Measurements from ENCODE around the gene EHD1. TPM values are rescaled to one million over a fixed set of nuclear protein-coding genes. Genes with fewer than 3 reads are reported as not detected.

EHD1 gene
- total and polyA plus RNA-seq, 9 of the 15 experiments (the other 6 are each of a cell fraction or from before 2014, with no cell fraction given), result 0.46 to 65.0 (median 16.4) TPM

- FAIRE-seq (no peak), DNase-seq (ENCODE audit: extremely low read depth in 1 of 4, low spot score in 3 of 4) (no peak), ATAC-seq (no peak)
- CTCF ChIA-PET (ENCODE audit: low intra/inter-chr PET ratio), result interaction anchor here (0.6 kb wide), 1 partner anchor 176 kb away, joined by 3 read pairs; no protein-coding TSS in a partner anchor
- H3K9ac ChIP-seq (ENCODE audit: insufficient read depth in 1 of 2, low read depth in 2 of 2, low read length in 2 of 2), result peak overlapping the region in 1 of 2 experiments; percentile 52; a peak in 2 of 4 replicates
- no peak overlapping the region for H3K27ac ChIP-seq (ENCODE audit: extremely low read depth, low read depth, low read length)
- no peaks in the 10 kb centered on the region for H3K9me1 ChIP-seq (ENCODE audit: control insufficient read depth, insufficient read depth, low read length)
- WGBS (ENCODE audit: insufficient coverage, low coverage, missing lambda C conversion rate), result 87% methylated on average over 14 of the region's 17 CpGs
- H3K4me1 ChIP-seq (replicated peaks in 1 of 2; ENCODE audit: control insufficient read depth in 2 of 2, insufficient read depth in 2 of 2, low read length in 2 of 2), result peaks cover 0 to 38% of the 10 kb centered on the region in 2 experiments; a peak in 1 of 5 replicates
- in situ Hi-C loops (cut with MboI), result no loop called here
- no peaks in the 10 kb centered on the region for H3K27me3 ChIP-seq (ENCODE audit: control insufficient read depth in 2 of 2, insufficient read depth in 2 of 2, low read length in 2 of 2)
- TF ChIP-seq ZNF274 (IDR thresholded peaks at IDR 0.05; ENCODE audit: borderline replicate concordance, low read depth, low read length), result no peak
- 0 out of 2 replicates have a peak, but pooled peaks have one; percentile 9 for TF ChIP-seq RBFOX2 (IDR thresholded peaks at IDR 0.05; ENCODE audit: low read depth, low read length)
- TF ChIP-seq POLR2G (IDR thresholded peaks at IDR 0.05; ENCODE audit: low read depth, low read length), result peak; percentile 46
- H3K4me3 ChIP-seq, result no peak overlapping the region
- H3K9me3 ChIP-seq (replicated peaks; ENCODE audit: control insufficient read depth, insufficient read depth, low read depth, low read length), result no peaks in the 10 kb centered on the region
- POLR2A ChIA-PET, result interaction anchor here (0.5 to 1.3 kb wide), 3 partner anchors 10 to 42 kb away, joined by 4 to 5 read pairs (median 4); partner anchors contain the start of gene EHD1
- no peaks in the 10 kb centered on the region for H3K79me2 ChIP-seq (ENCODE audit: control insufficient read depth, insufficient read depth, low read length)
- H3K36me3 ChIP-seq (ENCODE audit: control insufficient read depth, insufficient read depth, low read length), result peaks cover 62% of the 10 kb centered on the region; the same call in 2 of the 3 replicates
- no TSS peak for BruUV-seq (replicated peaks)
- intact Hi-C loops (cut with micrococcal nuclease), result no loop called here
- H4K20me1 ChIP-seq (replicated peaks; ENCODE audit: control insufficient read depth, insufficient read depth, low read length), result no peaks in the 10 kb centered on the region
- H2AFZ ChIP-seq (ENCODE audit: low read depth, low read length), result no peak overlapping the region
- H3K4me2 ChIP-seq (ENCODE audit: insufficient read depth, low read length), result no peak overlapping the region
These were observed 42.6 kb downstream of the EHD1 start for GRCh38 chr11:64835616-64836447.

All from K562 (cell line).